GM23338 (cell line): ENCODE results near the gene LGALS12. TPM values are rescaled to one million over a fixed set of nuclear protein-coding genes. Genes with fewer than 3 reads are reported as not detected.

Experiments used
- ATAC-seq: fragments of 200-7000 bp; cut with Tn5 transposase; 3 replicates; pipeline ENCODE4 v1.9.1; 2020
- DNase-seq: peaks from one replicate; pipeline ENCODE4 v3.0.0-alpha.2; 2015; ENCODE audit warnings: low spot score
- H2AFZ ChIP-seq: fragments of 200-600 bp; sonication (generic); 2 replicates; pipeline ENCODE4 v1.8.0; 2016; ENCODE audit warnings: antibody characterized with exemption, mild to moderate bottlenecking, moderate library complexity
- H3F3A ChIP-seq: fragments of 200-600 bp; sonication (generic); replicated peaks from 2 replicates; pipeline ENCODE4 v1.8.0; 2017; ENCODE audit warnings: antibody characterized with exemption, mixed run types, low read depth
- H3K27ac ChIP-seq: fragments of 200-600 bp; sonication (generic); 2 replicates; pipeline ENCODE4 v1.6.1; 2016; ENCODE audit warnings: low read depth
- H3K27me3 ChIP-seq: fragments of 200-600 bp; sonication (generic); 2 replicates; pipeline ENCODE4 v1.8.0; 2016; ENCODE audit warnings: mild to moderate bottlenecking, mixed run types, moderate library complexity; ENCODE audit not compliant: insufficient read depth
- H3K36me3 ChIP-seq: fragments of 200-600 bp; sonication (generic); 2 replicates; pipeline ENCODE4 v1.8.0; 2016; ENCODE audit warnings: mild to moderate bottlenecking; ENCODE audit not compliant: insufficient read depth
- H3K4me1 ChIP-seq: fragments of 200-600 bp; sonication (generic); 2 replicates; pipeline ENCODE4 v1.8.0; 2016; ENCODE audit warnings: mild to moderate bottlenecking, moderate library complexity; ENCODE audit not compliant: insufficient read depth
- H3K4me2 ChIP-seq: fragments of 200-600 bp; sonication (generic); 2 replicates; pipeline ENCODE4 v1.7.1; 2017; ENCODE audit warnings: mixed run types
- H3K4me3 ChIP-seq: fragments of 200-600 bp; sonication (generic); 2 replicates; pipeline ENCODE4 v1.6.1; 2016; ENCODE audit warnings: mixed run types
- H3K79me2 ChIP-seq: fragments of 200-600 bp; sonication (generic); replicated peaks from 2 replicates; pipeline ENCODE4 v1.8.0; 2017; ENCODE audit warnings: mild to moderate bottlenecking; ENCODE audit not compliant: insufficient read depth
- H3K9me2 ChIP-seq: fragments of 200-600 bp; sonication (generic); 2 replicates; pipeline ENCODE4 v1.8.0; 2017; ENCODE audit not compliant: insufficient read depth
- H4K20me1 ChIP-seq: fragments of 200-600 bp; sonication (generic); replicated peaks from 2 replicates; pipeline ENCODE4 v1.8.0; 2017; ENCODE audit warnings: mild to moderate bottlenecking; ENCODE audit not compliant: insufficient read depth
- H3K27ac Mint-ChIP-seq: 2 replicates; pipeline ENCODE4 v1.8.0; 2020; ENCODE audit warnings: inconsistent platforms, mild to moderate bottlenecking, moderate library complexity, mixed read lengths
- H3K27me3 Mint-ChIP-seq: 3 replicates; pipeline ENCODE4 v1.8.0; 2022; ENCODE audit warnings: low read depth, mild to moderate bottlenecking, moderate library complexity, mixed read lengths, inconsistent platforms; ENCODE audit not compliant: insufficient read depth, poor library complexity
- H3K36me3 Mint-ChIP-seq: 3 replicates; pipeline ENCODE4 v1.8.0; 2021; ENCODE audit warnings: low read depth, mild to moderate bottlenecking, inconsistent platforms, moderate library complexity, mixed read lengths
- H3K4me1 Mint-ChIP-seq: 3 replicates; pipeline ENCODE4 v1.8.0; 2020; ENCODE audit warnings: mild to moderate bottlenecking, inconsistent platforms, mixed read lengths
- H3K4me3 Mint-ChIP-seq: 3 replicates; pipeline ENCODE4 v1.8.0; 2021; ENCODE audit warnings: moderate library complexity, mild to moderate bottlenecking, inconsistent platforms, mixed read lengths
- H3K9me3 Mint-ChIP-seq: 3 replicates; pipeline ENCODE4 v1.8.0; 2020; ENCODE audit warnings: moderate library complexity, mild to moderate bottlenecking, inconsistent platforms, mixed read lengths
- CREB1 ChIP-seq: fragments of 250-450 bp; sonication (Bioruptor Pico); IDR thresholded peaks from 2 replicates; pipeline ENCODE4 v1.5.0; 2020; ENCODE audit warnings: low read depth, mild to moderate bottlenecking, moderate library complexity
- ETS1 ChIP-seq: IDR thresholded peaks from 2 replicates; pipeline ENCODE4 v1.6.1; 2016; ENCODE audit warnings: antibody characterized with exemption
- POLR2AphosphoS5 ChIP-seq: IDR thresholded peaks from 2 replicates; pipeline ENCODE4 v1.6.1; 2016; ENCODE audit warnings: antibody characterized with exemption, low read depth
- STAT1 ChIP-seq: IDR thresholded peaks from one replicate; pipeline ENCODE4 v1.6.1; 2016; ENCODE audit warnings: antibody characterized with exemption; ENCODE audit not compliant: unreplicated experiment
- polyA plus RNA-seq: library from polyadenylated mRNA; unstranded; fragments of >200 nt; fragmentation: Nextera tagmentation; extraction: Ambion mirVana; gene quantifications from 2 replicates; pipeline ENCODE4 v1.2.1, GENCODE V29; 2016
- total RNA-seq: library from RNA; depleted of rRNA; stranded (reverse); fragments of >200 nt; shearing (Covaris generic); gene quantifications from 2 replicates; pipeline ENCODE4 v1.2.3, GENCODE V29; 2014
- TF ChIP-seq, protein P1 (sequence below), 2 experiments: fragments of 200-600 bp in 1 of 2; sonication (generic) in 1 of 2; conservative IDR thresholded peaks; 2 replicates each; pipeline versions ENCODE4 v1.5.1 to v1.6.1; 2016 to 2017; ENCODE audit warnings: antibody characterized with exemption in 2 of 2, low read depth in 2 of 2, mild to moderate bottlenecking in 2 of 2, moderate library complexity in 1 of 2

Gene LGALS12
- total and polyA plus RNA-seq, 2 experiments from 2014 or later = 0.94 to 1.2 TPM

GRCh38 chr11:63489879-63490278 lies 16.0 kb upstream of the LGALS12 start:
- Histone ChIP-seq H3K36me3 (peaks cover 13% of the 10 kb centered on the region), H3K4me3 (peak overlapping the region; percentile 75), H3K9me2 (no peaks in the 10 kb centered on the region), H3K27ac (peak overlapping the region; percentile 47), H2AFZ (peak overlapping the region; percentile 89), H3F3A (peaks cover 13% of the 10 kb centered on the region; the same call in 1 of the 2 replicates), H3K27me3 (peaks cover 7% of the 10 kb centered on the region; the same call in 1 of the 2 replicates), H3K4me2 (peak overlapping the region; percentile 86), H3K79me2 (0 out of 2 replicates have a peak, but pooled peaks cover 6% of the 10 kb centered on the region), H4K20me1 (no peaks in the 10 kb centered on the region), H3K4me1 (peaks cover 35% of the 10 kb centered on the region)
- Mint-ChIP-seq H3K4me1 (peaks cover 17% of the 10 kb centered on the region), H3K27me3 (peaks cover 24% of the 10 kb centered on the region), H3K36me3 (peaks cover 25% of the 10 kb centered on the region), H3K27ac (no peak overlapping the region), H3K4me3 (peak overlapping the region; percentile 89; the same call in 1 of the 3 replicates), H3K9me3 (peaks cover 30% of the 10 kb centered on the region)
- DNase-seq (peak; percentile 74), ATAC-seq (peak; percentile 81)
- TF ChIP-seq STAT1 = no peak
- TF ChIP-seq, protein P1, sequence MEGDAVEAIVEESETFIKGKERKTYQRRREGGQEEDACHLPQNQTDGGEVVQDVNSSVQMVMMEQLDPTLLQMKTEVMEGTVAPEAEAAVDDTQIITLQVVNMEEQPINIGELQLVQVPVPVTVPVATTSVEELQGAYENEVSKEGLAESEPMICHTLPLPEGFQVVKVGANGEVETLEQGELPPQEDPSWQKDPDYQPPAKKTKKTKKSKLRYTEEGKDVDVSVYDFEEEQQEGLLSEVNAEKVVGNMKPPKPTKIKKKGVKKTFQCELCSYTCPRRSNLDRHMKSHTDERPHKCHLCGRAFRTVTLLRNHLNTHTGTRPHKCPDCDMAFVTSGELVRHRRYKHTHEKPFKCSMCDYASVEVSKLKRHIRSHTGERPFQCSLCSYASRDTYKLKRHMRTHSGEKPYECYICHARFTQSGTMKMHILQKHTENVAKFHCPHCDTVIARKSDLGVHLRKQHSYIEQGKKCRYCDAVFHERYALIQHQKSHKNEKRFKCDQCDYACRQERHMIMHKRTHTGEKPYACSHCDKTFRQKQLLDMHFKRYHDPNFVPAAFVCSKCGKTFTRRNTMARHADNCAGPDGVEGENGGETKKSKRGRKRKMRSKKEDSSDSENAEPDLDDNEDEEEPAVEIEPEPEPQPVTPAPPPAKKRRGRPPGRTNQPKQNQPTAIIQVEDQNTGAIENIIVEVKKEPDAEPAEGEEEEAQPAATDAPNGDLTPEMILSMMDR (conservative IDR thresholded peaks at IDR 0.05; ENCODE audit: low read depth in 2 of 2) = 0 out of 4 replicates have a peak, but pooled peaks of 1 of the 2 experiments have one; percentile 30

GRCh38 chr11:63490551-63491239 lies 15.2 kb upstream of the LGALS12 start, which contains the start of gene PLAAT5:
TSS of gene PLAAT5 (minus strand) at chr11:63491167. CDS start at chr11:63491034, 133 bp downstream.
- ATAC-seq (peak; percentile 77), DNase-seq (peak; percentile 81)
- peak within 1 kb of the TSS; percentile 86 for H3K4me2 ChIP-seq
- H3K27ac ChIP-seq = peak within 1 kb of the TSS; percentile 47
- H2AFZ ChIP-seq = peak within 1 kb of the TSS; percentile 89
- peaks cover 19% of the 10 kb centered on the region for H3K36me3 Mint-ChIP-seq
- no peaks in the 10 kb centered on the region for H3K9me2 ChIP-seq
- H3K36me3 ChIP-seq = peaks cover 7% of the 10 kb centered on the region; the same call in 1 of the 2 replicates
- peak; percentile 40; the same call in 1 of the 2 replicates for TF ChIP-seq POLR2AphosphoS5
- no peak for TF ChIP-seq CREB1 (CRISPR knock-in tag)
- H3K27ac Mint-ChIP-seq = no peak within 1 kb of the TSS
- peaks cover 35% of the 10 kb centered on the region for H3K4me1 ChIP-seq
- peaks cover 24% of the 10 kb centered on the region for H3K27me3 Mint-ChIP-seq
- H3K79me2 ChIP-seq = 0 out of 2 replicates have a peak, but pooled peaks cover under 1% of the 10 kb centered on the region
- peaks cover 13% of the 10 kb centered on the region; the same call in 1 of the 2 replicates for H3F3A ChIP-seq
- H3K4me1 Mint-ChIP-seq = peaks cover 17% of the 10 kb centered on the region
- peak within 1 kb of the TSS; percentile 89 for H3K4me3 Mint-ChIP-seq
- H3K4me3 ChIP-seq = peak within 1 kb of the TSS; percentile 75
- no peaks in the 10 kb centered on the region for H4K20me1 ChIP-seq
- H3K27me3 ChIP-seq = peaks cover 7% of the 10 kb centered on the region; the same call in 1 of the 2 replicates
- peaks cover 21% of the 10 kb centered on the region for H3K9me3 Mint-ChIP-seq

DNA sequence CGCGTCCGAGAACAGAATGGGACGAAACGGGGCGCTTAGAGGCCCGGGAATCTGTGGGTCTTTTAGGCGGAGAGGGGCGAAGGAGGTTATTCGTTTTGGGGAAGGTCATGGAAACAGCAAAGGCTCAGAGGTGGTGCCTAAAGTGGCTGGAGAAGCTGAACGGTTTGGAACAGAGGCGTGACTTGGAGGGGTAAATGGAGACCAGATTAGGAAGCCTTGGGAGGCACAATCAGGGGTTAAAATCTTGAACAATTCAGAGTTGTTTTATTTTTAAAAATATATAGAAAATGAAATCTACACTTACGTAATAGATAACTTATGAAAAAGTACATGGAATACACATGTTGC lies 14.7 kb upstream of the LGALS12 start:
- H3K9me2 ChIP-seq = no peaks in the 10 kb centered on the region
- peaks cover 7% of the 10 kb centered on the region; the same call in 1 of the 2 replicates for H3K27me3 ChIP-seq
- H3K4me1 ChIP-seq = peaks cover 35% of the 10 kb centered on the region
- ATAC-seq (no peak), DNase-seq (no peak)
- Mint-ChIP-seq H3K4me3 (peak overlapping the region; percentile 89), H3K4me1 (peaks cover 17% of the 10 kb centered on the region), H3K27me3 (peaks cover 24% of the 10 kb centered on the region), H3K9me3 (peaks cover 16% of the 10 kb centered on the region), H3K36me3 (peaks cover 15% of the 10 kb centered on the region), H3K27ac (no peak overlapping the region)
- 0 out of 2 replicates have a peak overlapping the region, but pooled peaks have one; percentile 1 for H3K27ac ChIP-seq
- no peaks in the 10 kb centered on the region for H3K79me2 ChIP-seq
- peaks cover 13% of the 10 kb centered on the region; the same call in 1 of the 2 replicates for H3F3A ChIP-seq
- peak overlapping the region; percentile 89 for H2AFZ ChIP-seq
- no peaks in the 10 kb centered on the region for H4K20me1 ChIP-seq
- peak overlapping the region; percentile 86 for H3K4me2 ChIP-seq
- peak overlapping the region; percentile 75 for H3K4me3 ChIP-seq
- 0 out of 2 replicates have a peak, but pooled peaks cover 2% of the 10 kb centered on the region for H3K36me3 ChIP-seq
- TF ChIP-seq POLR2AphosphoS5 = no peak
- TF ChIP-seq ETS1 = no peak
- TF ChIP-seq STAT1 = no peak
- TF ChIP-seq, protein P1 (conservative IDR thresholded peaks at IDR 0.05; ENCODE audit: low read depth in 2 of 2) = no peak
